ENCODE measurements around the gene CEP162. TPM values are rescaled to one million over a fixed set of nuclear protein-coding genes. Genes with fewer than 3 reads are reported as not detected.

CEP162 gene, protein sequence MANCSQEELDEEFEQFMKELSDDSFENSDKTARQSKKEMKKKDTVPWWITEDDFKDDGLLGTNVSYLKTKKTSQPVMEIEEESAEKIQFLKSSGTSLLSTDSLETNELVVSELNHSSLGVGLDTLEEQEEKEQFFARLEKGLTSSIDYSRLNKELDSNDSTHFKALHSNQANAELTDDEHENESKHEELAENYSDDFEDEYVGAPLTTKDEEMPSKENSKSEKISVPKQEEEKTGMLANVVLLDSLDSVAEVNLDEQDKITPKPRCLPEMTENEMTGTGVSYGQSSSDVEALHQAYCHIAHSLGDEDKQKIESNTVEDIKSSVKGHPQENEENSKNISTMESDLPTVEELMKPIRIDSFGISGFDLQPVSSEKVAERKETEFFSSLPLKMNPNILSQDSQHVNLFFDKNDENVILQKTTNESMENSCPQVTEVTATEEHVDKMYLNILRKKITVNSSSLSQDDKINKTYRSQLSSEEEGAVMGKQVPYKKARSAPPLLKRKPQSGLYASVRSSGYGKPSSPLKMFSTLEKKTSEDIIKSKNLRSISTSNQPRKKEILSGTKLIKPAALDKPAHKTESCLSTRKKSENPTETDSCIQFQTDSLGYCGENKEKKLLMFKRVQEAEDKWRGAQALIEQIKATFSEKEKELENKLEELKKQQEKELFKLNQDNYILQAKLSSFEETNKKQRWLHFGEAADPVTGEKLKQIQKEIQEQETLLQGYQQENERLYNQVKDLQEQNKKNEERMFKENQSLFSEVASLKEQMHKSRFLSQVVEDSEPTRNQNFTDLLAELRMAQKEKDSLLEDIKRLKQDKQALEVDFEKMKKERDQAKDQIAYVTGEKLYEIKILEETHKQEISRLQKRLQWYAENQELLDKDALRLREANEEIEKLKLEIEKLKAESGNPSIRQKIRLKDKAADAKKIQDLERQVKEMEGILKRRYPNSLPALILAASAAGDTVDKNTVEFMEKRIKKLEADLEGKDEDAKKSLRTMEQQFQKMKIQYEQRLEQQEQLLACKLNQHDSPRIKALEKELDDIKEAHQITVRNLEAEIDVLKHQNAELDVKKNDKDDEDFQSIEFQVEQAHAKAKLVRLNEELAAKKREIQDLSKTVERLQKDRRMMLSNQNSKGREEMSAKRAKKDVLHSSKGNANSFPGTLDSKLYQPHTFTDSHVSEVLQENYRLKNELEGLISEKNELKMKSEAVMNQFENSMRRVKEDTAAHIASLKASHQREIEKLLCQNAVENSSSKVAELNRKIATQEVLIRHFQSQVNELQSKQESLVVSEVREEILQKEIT (N-terminal part only)
- polyA plus RNA-seq, result 7.1 and 7.3 TPM in 2 replicates

DNA sequence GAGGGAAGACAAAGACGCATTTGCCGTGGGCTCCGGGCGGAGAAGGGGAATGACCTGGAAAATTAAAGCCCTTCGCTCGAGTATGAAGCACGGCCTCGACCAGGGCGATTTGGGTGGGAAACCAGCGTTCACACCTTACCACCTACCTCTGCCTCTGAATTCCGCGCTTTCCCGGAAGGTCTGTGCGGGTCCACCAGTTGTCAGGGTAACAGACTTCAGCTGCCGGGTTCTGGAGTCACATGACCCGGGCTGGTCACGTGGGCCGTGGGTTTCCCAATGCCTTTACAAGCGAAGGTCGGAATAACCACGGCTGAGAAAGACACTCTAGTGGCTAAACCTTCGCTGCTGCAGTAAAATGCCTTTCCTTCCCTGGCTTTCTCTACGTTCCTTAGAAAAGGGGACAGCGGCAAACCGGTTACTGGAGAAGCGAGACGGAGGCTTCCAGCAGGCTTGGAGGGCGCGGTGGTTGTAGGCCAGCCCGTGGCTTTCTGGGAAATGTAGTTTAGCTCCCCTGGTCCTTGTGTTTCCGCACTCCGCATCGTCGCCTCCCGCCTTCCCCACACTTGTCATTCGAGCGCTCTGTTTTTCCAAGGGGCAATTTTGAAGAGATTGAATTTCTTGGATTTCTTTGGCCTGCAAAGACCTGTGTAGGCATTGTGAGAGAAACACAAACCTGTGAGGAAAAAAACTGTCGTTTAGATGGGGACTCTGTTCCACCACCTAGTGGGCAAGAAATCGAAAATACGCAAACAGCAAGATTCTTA is at the start of gene CEP162:
CEP162 (minus strand) TSS at position 210 of the 764 bp plus-strand sequence. CDS start 1,250 bp downstream, outside the sequence.

Other genes with a start within 250 kb of the CEP162 start
- gene MRAP2, start 193.9 kb downstream of the CEP162 start, polyA plus RNA-seq, result 2.6 and 6.7 TPM in 2 replicates

Data from Purkinje cell (primary cell).